Activated naive CD4-positive, alpha-beta T cell treated with anti-CD3 and anti-CD28 coated beads, Interleukin-2, amount 50 U/mL, for 24 hours (primary cell): ENCODE measurements around the gene DDAH2.

Experiments used
- H3K27ac Mint-ChIP-seq: one replicate; pipeline ENCODE4 v1.8.0; 2021; ENCODE audit warnings: mild to moderate bottlenecking, mixed read lengths
- H3K27me3 Mint-ChIP-seq: one replicate; pipeline ENCODE4 v1.8.0; 2021; ENCODE audit warnings: mixed read lengths
- H3K36me3 Mint-ChIP-seq: one replicate; pipeline ENCODE4 v1.8.0; 2021; ENCODE audit warnings: mixed read lengths
- H3K4me1 Mint-ChIP-seq: one replicate; pipeline ENCODE4 v1.8.0; 2021; ENCODE audit warnings: mixed read lengths
- H3K4me3 Mint-ChIP-seq: one replicate; pipeline ENCODE4 v1.8.0; 2021; ENCODE audit warnings: mild to moderate bottlenecking, mixed read lengths
- H3K9me3 Mint-ChIP-seq: one replicate; pipeline ENCODE4 v1.8.0; 2021; ENCODE audit warnings: mixed read lengths

The DDAH2 gene

DNA sequence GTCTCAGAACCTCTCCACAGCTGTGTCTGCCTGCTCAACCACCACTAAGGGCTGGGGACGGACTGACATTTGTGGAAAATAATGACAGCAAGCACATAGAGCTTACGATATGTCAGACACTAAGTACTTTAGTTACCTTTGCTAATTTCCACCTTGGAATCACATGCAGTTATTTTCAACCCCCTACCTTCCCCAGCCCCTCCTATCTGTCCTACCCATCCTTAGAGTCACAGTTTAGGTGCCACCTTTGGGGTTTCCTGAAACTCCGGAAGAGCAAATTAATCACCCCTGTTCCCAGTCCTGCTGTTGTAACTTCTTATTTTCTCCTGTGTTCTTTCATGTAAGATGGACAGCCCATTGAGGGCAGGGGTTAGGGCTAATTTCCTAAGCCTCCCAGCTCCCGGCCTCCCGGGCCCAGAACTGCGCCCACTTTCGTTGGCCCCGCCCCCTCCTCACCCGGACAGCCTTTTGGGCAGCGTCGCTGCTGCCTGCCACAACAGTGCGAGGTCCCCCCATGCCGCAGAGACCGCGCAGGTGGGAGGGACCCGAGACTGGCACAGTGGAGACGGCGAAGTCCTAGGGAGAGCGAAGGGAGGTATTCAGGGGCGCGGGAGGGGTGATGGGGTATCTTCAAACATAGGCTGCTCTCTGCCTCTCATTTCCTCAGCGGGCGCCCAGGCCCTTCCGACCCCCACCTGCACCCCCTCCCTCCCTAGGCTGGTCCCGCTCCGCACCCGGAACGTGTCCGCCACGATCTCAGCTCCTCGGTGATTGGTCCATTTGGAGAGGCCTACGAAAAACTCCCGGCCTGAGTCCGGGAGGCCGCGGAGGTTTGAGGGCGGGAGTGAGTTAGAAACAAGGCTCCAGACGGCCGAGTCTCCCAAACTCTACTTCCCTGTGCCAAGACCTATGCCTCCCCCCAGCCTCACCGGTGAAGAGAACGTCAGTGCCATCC, 1.1 kb downstream of the DDAH2 start:
- H3K36me3 Mint-ChIP-seq = peaks cover 2% of the 10 kb centered on the region
- no peaks in the 10 kb centered on the region for H3K27me3 Mint-ChIP-seq
- H3K9me3 Mint-ChIP-seq = no peaks in the 10 kb centered on the region
- peak overlapping the region; percentile 60 for H3K4me3 Mint-ChIP-seq
- H3K27ac Mint-ChIP-seq = no peak overlapping the region
- peaks cover 48% of the 10 kb centered on the region for H3K4me1 Mint-ChIP-seq

DNA sequence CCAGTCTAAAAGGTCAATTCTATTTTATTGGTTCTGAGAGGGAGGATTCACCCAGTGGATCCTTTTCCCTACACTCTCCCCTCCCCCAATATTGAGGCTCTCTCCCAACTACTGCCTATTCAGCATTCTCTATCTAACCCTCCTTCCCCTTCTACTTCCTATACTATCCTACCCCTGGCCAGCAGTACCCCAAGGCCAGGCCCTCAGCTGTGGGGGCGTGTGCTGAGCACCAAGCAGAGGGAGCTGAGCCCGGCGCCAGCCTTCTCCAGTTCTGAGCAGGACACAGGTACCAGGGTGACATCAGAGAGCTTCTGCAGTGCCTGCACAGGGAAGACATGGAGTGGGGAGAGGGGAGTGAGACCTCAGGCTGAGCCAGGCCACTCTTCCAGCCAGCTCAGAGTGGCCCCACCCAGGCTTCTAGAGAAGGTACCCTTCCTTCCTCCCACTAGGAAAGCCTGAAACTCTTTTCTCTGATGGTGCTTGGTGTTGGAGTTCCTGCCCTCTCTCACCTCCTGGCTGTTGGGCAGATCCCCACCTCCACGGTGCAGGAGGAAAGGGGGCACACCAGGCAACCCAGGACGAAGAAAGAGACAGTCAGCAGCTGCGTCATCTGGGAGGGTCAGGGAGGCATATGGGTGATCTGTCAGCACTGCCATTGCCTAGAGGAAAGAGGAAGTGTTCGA, 1.9 kb downstream of the DDAH2 start:
- H3K27me3 Mint-ChIP-seq = no peaks in the 10 kb centered on the region
- no peaks in the 10 kb centered on the region for H3K9me3 Mint-ChIP-seq
- peak overlapping the region; percentile 60 for H3K4me3 Mint-ChIP-seq
- H3K4me1 Mint-ChIP-seq = peaks cover 48% of the 10 kb centered on the region
- H3K36me3 Mint-ChIP-seq = peaks cover 2% of the 10 kb centered on the region
- H3K27ac Mint-ChIP-seq = peak overlapping the region; percentile 5

DNA sequence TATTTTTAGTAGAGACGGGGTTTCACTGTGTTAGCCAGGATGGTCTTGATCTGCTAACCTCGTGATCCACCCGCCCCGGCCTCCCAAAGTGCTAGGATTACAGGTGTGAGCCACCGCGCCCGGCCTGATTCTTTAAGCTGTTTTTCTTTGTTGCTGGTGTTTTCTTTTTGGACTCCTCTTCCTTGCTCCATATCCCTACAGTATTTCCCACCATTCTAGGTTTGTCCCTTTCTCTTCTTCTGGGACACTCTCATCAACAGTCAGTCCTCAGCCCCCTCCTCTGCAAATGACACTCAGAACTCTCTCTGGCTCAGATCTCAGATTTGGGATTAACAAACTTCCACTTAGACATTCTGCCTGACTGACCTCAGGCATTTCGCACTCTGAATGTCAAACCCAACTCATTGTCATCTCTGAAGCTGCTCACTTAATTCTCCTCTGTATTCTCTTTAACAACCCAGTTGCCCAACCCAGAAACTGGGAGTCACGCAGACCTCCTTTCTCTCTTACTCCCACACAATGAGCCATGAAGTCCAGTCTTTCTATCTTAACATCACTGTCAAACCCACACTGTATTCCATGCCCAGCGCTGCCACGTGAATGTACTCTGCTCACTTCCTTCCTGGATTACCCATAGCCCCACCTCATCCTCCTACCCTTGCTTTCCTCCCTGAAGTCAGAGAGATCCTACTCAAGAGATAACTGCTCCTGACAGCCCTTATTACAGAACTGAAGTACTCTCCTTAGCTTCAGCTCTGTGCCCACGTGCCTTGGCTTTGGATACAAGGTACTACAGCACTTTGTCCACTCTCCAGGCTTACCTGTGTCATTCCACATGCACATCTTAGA, 3.4 kb downstream of the DDAH2 start:
- no peaks in the 10 kb centered on the region for H3K27me3 Mint-ChIP-seq
- H3K27ac Mint-ChIP-seq = no peak overlapping the region
- peaks cover 43% of the 10 kb centered on the region for H3K4me1 Mint-ChIP-seq
- H3K4me3 Mint-ChIP-seq = no peak overlapping the region
- H3K36me3 Mint-ChIP-seq = no peaks in the 10 kb centered on the region
- no peaks in the 10 kb centered on the region for H3K9me3 Mint-ChIP-seq

DNA sequence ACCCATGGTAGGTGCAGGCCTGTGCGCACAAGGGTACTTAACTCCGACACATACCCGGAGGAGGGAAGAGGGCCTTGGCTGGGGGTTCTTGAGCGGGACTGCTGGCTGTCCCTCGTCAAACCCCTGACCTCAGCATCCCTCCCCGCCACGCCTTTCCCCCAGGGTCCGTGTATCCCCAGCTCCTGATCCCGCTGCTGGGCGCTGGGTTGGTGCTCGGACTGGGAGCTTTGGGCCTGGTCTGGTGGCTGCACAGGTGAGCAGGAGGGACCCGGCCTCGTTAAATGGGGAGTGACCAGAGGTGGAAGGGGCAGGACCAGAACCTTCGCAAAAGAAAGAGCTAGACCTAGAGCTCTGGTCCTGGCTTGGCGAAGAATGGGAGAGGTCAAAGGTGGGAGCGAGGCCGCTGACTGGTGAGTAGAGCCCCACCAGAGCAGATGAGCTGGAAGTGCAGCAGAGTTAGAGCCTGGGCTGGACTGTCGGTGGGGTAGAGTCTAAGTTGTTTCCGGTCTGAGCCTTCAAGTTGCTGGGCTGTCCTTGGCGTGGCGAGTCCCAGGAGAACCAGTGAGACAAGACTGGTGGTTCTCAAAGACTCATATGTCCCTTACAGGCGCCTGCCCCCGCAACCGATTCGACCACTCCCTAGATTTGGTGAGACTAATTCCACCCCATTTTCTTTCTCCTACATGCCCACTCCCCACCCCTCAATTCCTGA, 5.0 kb downstream of the DDAH2 start:
- peaks cover 32% of the 10 kb centered on the region for H3K4me1 Mint-ChIP-seq
- H3K36me3 Mint-ChIP-seq = no peaks in the 10 kb centered on the region
- no peaks in the 10 kb centered on the region for H3K27me3 Mint-ChIP-seq
- no peak overlapping the region for H3K4me3 Mint-ChIP-seq
- no peak overlapping the region for H3K27ac Mint-ChIP-seq
- H3K9me3 Mint-ChIP-seq = no peaks in the 10 kb centered on the region

DNA sequence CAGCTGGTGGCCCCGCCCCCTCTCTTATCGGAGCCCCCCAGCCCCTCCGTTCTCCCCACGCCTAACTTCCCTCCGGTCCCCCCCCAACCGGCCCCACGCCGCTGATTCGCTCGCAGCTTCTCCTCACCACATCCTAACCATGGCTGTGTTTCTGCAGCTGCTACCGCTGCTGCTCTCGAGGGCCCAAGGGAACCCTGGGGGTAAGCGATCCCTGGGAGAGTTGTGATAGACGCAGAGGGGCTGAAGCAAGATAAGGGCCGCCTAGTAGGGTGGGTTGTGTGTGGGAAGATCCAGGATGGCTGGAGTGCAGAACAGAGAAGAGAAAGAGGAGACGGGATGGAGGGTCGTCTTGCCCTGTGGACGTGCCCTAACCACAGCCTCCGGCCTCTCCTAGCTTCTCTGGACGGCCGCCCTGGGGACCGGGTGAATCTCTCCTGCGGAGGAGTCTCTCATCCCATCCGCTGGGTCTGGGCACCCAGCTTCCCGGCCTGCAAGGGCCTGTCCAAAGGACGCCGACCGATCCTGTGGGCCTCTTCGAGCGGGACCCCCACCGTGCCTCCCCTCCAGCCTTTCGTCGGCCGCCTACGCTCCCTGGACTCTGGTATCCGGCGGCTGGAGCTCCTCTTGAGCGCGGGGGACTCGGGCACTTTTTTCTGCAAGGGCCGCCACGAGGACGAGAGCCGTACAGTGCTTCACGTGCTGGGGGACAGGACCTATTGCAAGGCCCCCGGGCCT, 5.7 kb downstream of the DDAH2 start, which contains the start of gene MPIG6B:
Gene MPIG6B, plus strand, starts transcription at position 129 of the 735 bp plus-strand sequence. Its CDS starts 11 bp downstream, at position 140.
- no peaks in the 10 kb centered on the region for H3K36me3 Mint-ChIP-seq
- H3K27me3 Mint-ChIP-seq = no peaks in the 10 kb centered on the region
- no peak within 1 kb of the TSS for H3K4me3 Mint-ChIP-seq
- no peak within 1 kb of the TSS for H3K27ac Mint-ChIP-seq
- H3K4me1 Mint-ChIP-seq = peaks cover 26% of the 10 kb centered on the region
- no peaks in the 10 kb centered on the region for H3K9me3 Mint-ChIP-seq

DNA sequence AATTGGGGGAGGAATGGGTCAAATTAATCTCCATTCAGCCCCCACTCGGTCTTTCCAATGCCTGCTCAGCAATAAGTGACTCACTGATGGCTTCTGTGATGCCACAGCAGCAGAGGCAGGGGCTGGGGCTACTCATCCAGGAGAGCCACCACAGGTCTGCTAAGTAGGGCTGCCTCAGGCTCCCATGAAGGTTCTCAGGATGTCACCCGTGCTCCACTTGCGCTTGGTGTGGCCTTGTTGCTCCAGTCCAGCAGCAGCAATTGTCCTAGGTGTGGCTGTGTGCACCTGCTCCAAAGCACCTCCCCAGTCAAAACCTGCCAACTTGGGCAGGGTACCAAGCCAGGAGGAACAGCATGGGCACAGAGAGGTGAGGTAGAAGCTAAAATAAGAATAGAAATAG, 6.9 kb downstream of the DDAH2 start:
- Mint-ChIP-seq H3K9me3 (no peaks in the 10 kb centered on the region), H3K27ac (no peak overlapping the region), H3K27me3 (no peaks in the 10 kb centered on the region), H3K4me3 (no peak overlapping the region), H3K4me1 (peaks cover 17% of the 10 kb centered on the region), H3K36me3 (no peaks in the 10 kb centered on the region)

DNA sequence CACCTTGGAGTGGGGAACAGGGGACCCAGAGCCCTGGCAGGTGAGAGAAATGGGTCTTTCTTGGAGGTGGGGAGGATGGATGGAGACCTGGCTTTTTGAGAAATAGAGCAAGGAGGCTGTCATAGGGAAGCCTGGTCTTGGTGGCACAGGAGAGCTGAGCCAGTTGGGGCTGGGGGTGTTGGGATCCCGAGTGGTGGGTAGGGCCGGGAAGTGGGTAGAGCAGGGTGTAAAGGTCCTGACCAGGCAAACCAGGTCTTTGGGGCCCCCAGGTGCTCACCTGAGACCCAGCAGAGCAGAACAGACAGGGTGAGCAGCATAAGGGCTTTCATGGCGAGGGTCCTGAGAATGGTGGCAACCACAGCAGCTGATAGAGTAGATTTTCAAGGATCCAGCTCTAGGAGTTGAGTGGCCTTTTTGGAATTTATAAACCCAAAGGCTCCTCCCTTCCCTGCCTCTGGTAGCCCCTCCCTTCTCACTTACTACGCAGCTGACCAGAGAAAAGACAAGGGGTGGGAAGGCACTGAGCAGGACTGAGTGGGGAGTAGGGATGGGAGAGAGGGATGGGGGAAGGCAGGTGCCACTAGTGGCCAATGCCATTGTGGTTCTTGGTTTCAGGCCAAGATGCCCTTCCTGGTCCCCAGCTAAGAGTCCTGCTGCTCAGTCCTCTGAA, 7.6 kb downstream of the DDAH2 start, which contains the start of gene LY6G6C:
Gene LY6G6C, minus strand, starts transcription at position 396 of the 670 bp plus-strand sequence. Its CDS starts 67 bp downstream, at position 329.
- Mint-ChIP-seq H3K4me1 (peaks cover 10% of the 10 kb centered on the region), H3K36me3 (no peaks in the 10 kb centered on the region), H3K27ac (peak within 1 kb of the TSS; percentile 48), H3K4me3 (no peak within 1 kb of the TSS), H3K9me3 (no peaks in the 10 kb centered on the region), H3K27me3 (no peaks in the 10 kb centered on the region)

DNA sequence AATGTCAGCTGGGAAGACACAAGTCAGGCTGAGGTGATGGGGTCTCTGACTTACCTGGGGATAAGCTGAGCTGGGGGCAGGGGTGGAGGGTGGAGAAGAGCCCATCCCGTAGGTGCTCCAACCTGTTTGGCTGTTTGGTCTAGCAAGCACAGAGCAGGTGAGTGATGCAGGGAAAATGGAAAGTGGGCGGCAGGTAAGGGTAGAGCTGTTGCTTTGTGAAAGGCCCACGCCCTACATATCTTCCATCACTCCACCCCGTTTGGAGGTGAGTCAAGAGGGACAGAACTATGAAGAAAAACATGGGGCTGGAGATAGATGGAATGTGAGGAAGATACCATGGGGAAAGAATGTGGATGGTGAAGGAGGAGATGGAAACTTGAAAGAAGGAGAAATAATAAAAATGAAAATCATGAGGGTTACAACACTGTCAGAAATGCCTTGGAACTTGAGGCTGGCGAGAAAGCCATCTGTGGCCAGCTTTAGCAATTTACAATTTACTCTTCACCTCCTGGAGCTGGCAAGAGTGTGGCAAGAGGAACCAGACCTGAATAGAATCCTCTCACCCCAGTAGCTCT, 8.8 kb downstream of the DDAH2 start:
- Mint-ChIP-seq H3K27ac (no peak overlapping the region), H3K36me3 (no peaks in the 10 kb centered on the region), H3K27me3 (no peaks in the 10 kb centered on the region), H3K9me3 (no peaks in the 10 kb centered on the region), H3K4me3 (no peak overlapping the region), H3K4me1 (no peaks in the 10 kb centered on the region)

DNA sequence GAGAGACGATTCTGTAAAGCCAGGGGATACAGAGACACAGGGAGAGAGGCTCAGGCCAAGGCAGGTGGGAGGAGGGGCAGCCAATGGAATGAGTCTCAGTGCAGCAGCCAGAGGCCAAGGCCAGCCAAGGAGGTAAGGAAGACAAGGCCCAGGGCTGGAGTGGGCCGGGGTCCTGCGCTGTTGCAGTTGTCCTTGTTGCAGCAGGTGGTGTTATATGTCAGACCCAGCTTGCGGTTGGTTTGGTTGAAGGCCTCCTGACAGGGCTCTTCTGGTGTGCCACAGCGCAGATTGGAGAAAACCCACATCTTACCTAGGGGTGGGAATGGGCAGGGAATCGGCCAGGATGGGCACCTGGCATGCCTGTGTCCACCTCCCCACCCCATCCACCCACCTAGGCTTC, 10.1 kb downstream of the DDAH2 start:
- Mint-ChIP-seq H3K27ac (no peak overlapping the region), H3K27me3 (no peaks in the 10 kb centered on the region), H3K36me3 (no peaks in the 10 kb centered on the region), H3K4me3 (no peak overlapping the region), H3K4me1 (peaks cover 2% of the 10 kb centered on the region), H3K9me3 (no peaks in the 10 kb centered on the region)

DNA sequence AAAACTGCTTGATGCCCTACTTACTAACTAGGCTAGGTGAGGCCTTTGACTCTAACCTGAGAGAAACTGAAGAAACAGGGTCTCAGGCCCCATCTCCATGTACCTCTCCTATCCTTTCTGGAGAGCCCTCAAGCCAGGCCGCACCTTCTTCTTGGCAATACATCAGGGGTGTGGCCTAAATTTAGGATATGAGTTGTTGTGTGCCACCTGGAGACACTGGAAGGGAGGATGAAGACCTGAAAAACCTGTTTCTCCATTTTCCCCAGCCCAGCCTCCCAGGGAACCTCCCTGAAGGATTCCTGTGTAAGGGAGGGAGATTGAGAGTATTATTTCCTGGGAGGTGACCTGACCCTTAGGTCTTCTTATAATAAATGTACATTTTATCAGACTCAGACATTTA, 10.8 kb downstream of the DDAH2 start:
- H3K4me1 Mint-ChIP-seq = peaks cover 5% of the 10 kb centered on the region
- H3K36me3 Mint-ChIP-seq = no peaks in the 10 kb centered on the region
- no peaks in the 10 kb centered on the region for H3K27me3 Mint-ChIP-seq
- peak overlapping the region; percentile 46 for H3K27ac Mint-ChIP-seq
- no peaks in the 10 kb centered on the region for H3K9me3 Mint-ChIP-seq
- H3K4me3 Mint-ChIP-seq = no peak overlapping the region

DNA sequence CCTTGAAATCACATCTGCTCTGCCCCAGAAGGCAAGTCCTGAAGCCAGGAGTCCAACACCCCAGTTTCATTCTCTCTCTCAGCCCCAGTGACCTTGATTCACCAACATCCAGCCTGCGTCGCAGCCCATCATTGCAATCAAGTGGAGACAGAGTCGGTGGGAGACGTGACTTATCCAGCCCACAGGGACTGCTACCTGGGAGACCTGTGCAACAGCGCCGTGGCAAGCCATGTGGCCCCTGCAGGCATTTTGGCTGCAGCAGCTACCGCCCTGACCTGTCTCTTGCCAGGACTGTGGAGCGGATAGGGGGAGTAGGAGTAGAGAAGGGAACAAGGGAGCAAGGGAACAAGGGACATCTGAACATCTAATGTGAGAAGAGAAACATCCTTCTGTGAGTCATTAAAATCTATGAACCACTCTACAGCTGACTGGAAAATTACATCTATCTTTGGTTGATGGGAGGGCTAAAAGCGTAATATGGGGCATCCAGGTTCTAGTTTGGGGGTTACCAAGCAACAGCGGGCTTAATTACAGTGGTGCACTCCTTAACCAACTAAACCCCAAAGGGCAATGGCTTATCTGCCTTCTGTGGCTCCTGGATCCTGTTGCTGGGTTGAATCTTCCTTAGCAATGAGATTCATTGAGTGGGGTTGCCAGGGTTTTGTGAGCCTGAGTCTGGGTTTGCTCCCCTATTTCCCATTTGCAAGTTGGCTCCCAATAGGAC, 11.4 kb downstream of the DDAH2 start:
- Mint-ChIP-seq H3K27ac (peak overlapping the region; percentile 14), H3K4me1 (peaks cover 5% of the 10 kb centered on the region), H3K36me3 (no peaks in the 10 kb centered on the region)

DNA sequence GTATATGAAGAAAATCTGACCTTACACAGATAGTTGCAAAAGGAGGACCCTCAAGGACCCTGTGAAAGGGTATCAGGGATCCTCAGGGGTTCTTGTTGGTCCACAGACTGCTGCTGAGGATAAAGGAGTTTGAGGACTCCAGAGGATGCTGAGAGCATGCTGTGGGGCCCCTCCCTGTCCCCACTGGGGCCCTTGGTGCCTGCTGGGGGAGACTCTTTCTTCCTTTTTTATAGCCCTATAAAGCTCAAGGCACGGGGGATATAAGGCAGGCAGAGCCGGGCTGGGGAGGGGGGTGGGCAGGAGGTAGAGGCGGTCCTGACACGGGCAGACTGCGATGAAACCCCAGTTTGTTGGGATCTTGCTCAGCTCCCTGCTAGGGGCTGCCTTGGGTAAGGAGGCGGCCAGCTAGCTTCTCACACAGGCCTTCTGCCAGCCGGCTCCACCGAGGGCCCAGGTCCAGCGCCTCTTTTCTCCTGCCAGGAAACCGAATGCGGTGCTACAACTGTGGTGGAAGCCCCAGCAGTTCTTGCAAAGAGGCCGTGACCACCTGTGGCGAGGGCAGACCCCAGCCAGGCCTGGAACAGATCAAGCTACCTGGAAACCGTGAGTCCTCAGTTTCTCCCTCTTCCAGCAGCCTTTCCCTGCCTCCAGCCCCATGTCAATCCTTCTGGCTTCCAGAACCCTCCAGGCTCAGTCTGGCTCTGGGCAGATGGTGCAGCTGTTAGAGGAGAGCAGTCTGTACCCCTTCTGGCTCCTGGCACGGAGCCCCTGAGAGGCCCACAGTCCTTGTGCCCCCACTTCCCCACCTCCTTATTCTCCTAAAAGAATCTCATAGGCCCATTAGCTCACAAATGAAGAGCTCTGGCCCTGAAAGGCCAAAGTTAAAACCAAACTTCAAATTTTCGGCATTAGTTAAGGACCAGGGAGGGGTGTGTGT, 13.8 kb downstream of the DDAH2 start, which contains the start of gene LY6G6D:
Gene LY6G6D, plus strand, starts transcription at position 327 of the 937 bp plus-strand sequence. Its CDS starts 8 bp downstream, at position 335.
- Mint-ChIP-seq H3K4me3 (no peak within 1 kb of the TSS), H3K27ac (no peak within 1 kb of the TSS), H3K27me3 (no peaks in the 10 kb centered on the region), H3K9me3 (no peaks in the 10 kb centered on the region), H3K36me3 (no peaks in the 10 kb centered on the region), H3K4me1 (peaks cover 19% of the 10 kb centered on the region)

More for the DNA sequence above, 11.4 kb downstream of the DDAH2 start:
- no peak overlapping the region for H3K4me3 Mint-ChIP-seq
- H3K27me3 Mint-ChIP-seq = no peaks in the 10 kb centered on the region
- no peaks in the 10 kb centered on the region for H3K9me3 Mint-ChIP-seq
